ENCODE results near the gene ALDH9A1.
"Not testable (repeated sequence)": the region's sequence is repeated elsewhere in the genome, so short reads cannot be mapped to it uniquely, and the experiment has no call there.

Gene ALDH9A1

GRCh38 chr1:165686121-165686970, 12.0 kb downstream of the ALDH9A1 start:
- no peak for DNase-seq

GRCh38 chr1:165683848-165684485, 14.4 kb downstream of the ALDH9A1 start:
- DNase-seq = no peak

GRCh38 chr1:165680773-165681172, 17.6 kb downstream of the ALDH9A1 start:
- DNase-seq = not testable (repeated sequence)

GRCh38 chr1:165680303-165680702, 18.1 kb downstream of the ALDH9A1 start:
- no peak for DNase-seq

- DNase-seq = no peak
Measured at GRCh38 chr1:165679282-165680036, 18.9 kb downstream of the ALDH9A1 start.

- DNase-seq = no peak
Measured at GRCh38 chr1:165678509-165678908, 19.9 kb downstream of the ALDH9A1 start.

GRCh38 chr1:165675794-165676193, 22.6 kb downstream of the ALDH9A1 start:
- DNase-seq = no peak

- no peak for DNase-seq
Measured at GRCh38 chr1:165674599-165674998, 23.8 kb downstream of the ALDH9A1 start.

GRCh38 chr1:165671526-165671925, 26.8 kb downstream of the ALDH9A1 start:
- DNase-seq = no peak

GRCh38 chr1:165668184-165668583, 30.2 kb downstream of the ALDH9A1 start:
- DNase-seq = no peak

- peak; percentile 58 for DNase-seq
Measured at GRCh38 chr1:165666152-165666825, 32.1 kb downstream of the ALDH9A1 start.

GRCh38 chr1:165662186-165662585, 36.2 kb downstream of the ALDH9A1 start:
- no peak for DNase-seq

- no peak for DNase-seq
Measured at GRCh38 chr1:165661703-165662102, 36.7 kb downstream of the ALDH9A1 start.

- no peak for DNase-seq
Measured at GRCh38 chr1:165659581-165659895, 38.8 kb downstream of the ALDH9A1 start.

GRCh38 chr1:165658766-165659580, 39.4 kb downstream of the ALDH9A1 start:
- peak; percentile 25 for DNase-seq

- no peak for DNase-seq
Measured at GRCh38 chr1:165650981-165651625, 47.3 kb downstream of the ALDH9A1 start.

- no peak for DNase-seq
Measured at GRCh38 chr1:165648919-165649572, 49.3 kb downstream of the ALDH9A1 start.

- no peak for DNase-seq
Measured at GRCh38 chr1:165647970-165648369, 50.4 kb downstream of the ALDH9A1 start.

GRCh38 chr1:165647517-165647916, 50.8 kb downstream of the ALDH9A1 start:
- DNase-seq = no peak

- no peak for DNase-seq
Measured at GRCh38 chr1:165645654-165646366, 52.6 kb downstream of the ALDH9A1 start.

Measured in DMS79 (cell line).